GM21381 (cell line): ENCODE results near the gene ARMC12.
"Not testable (repeated sequence)": the region's sequence is repeated elsewhere in the genome, so short reads cannot be mapped to it uniquely, and the experiment has no call there.

Experiments used
- ATAC-seq: cut with Tn5 transposase; IDR thresholded peaks from one replicate; pipeline ENCODE4 v1.9.1; 2021; ENCODE audit warnings: mild to moderate bottlenecking, moderate library complexity; ENCODE audit not compliant: unreplicated experiment

Gene ARMC12

DNA sequence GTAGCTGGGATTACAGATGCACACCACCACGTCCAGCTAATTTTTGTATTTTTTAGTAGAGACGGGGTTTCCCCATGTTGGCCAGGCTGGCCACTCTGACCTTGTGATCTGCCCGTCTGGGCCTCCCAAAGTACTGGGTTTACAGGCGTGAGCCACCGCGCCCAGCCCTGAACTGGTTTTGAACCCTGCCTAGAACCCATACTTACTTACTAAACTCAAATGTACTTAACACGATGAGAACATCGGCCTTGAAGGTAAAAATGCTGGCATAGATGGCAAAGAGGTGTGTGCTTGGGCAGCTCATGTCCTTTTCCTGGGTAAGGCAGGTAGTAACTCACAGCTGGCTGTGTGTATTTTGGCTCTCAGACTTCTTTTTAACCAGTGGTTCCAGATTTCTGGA is 3.2 kb upstream of the ARMC12 start:
- ATAC-seq: no peak

DNA sequence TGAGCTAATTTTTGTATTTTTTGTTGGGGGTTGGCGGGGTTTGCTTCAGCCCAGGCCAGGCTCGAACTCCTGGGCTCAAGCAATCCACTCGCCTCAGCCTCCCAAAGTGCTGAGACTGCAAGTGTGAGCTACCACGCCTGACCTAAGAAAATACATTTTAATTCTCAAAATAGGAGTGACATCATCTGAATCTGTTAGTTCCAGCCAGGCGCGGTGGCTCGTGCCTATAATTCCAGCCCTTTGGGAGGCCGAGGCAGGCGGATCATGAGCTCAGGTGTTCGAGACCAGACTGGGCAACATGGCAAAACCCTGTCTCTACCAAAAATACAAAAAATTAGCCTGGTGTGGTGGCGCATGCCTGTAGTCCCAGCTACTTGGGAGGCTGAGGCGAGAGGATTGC is 2.5 kb upstream of the ARMC12 start:
- ATAC-seq: not testable (repeated sequence)

DNA sequence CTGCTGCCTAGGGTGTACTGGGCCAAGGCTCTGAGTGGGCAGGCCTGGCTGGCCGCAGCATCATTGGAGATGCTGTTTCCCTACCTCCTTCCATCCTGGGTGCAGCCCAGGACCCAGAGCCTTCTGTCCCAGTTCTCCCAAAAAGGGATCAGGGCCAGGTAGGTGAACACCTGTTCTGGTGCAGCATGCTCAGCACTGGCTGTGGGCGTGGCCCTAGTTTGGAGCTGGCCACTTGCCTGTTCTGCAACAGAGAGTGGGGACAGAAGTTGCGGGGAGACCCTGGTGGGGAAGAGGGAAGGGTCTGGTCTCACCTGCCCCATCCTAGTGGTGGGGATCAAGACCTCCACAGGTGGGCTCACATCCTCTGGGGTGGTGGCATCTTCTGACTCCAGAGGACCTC is 1.4 kb upstream of the ARMC12 start:
- no peak for ATAC-seq

DNA sequence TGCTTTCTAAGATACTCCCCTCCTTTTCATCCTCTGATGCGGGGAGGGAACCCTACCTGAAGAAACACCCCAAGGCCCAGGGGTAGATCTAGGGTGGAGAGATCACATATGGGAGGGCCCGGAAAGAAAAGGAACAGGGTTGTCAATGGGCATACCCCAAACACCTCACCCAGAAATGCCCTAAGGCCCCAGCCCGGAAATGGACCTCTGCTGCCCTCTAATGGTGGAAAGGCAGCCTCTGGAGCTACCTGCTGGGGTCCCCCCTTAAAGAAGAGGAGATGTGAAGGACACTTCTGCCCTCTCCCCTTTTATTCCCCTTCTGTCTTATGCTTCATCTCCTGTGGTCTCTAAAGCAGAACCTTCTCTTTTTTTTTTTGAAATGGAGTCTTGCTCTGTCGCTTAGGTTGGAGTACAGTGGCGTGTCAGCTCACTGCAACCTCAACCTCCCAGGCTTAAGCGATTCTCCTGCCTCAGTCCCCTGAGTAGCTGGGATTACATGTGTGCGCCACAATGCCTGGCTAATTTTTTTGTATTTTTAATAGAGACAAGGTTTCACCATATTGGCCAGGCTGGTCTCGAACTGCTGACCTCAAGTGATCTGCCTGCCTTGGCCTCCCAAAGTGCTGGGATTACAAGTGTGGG is 458 bp upstream of the ARMC12 start:
- ATAC-seq: no peak

GRCh38 chr6:35737413-35738211 is 780 bp downstream of the ARMC12 start:
- ATAC-seq: no peak

DNA sequence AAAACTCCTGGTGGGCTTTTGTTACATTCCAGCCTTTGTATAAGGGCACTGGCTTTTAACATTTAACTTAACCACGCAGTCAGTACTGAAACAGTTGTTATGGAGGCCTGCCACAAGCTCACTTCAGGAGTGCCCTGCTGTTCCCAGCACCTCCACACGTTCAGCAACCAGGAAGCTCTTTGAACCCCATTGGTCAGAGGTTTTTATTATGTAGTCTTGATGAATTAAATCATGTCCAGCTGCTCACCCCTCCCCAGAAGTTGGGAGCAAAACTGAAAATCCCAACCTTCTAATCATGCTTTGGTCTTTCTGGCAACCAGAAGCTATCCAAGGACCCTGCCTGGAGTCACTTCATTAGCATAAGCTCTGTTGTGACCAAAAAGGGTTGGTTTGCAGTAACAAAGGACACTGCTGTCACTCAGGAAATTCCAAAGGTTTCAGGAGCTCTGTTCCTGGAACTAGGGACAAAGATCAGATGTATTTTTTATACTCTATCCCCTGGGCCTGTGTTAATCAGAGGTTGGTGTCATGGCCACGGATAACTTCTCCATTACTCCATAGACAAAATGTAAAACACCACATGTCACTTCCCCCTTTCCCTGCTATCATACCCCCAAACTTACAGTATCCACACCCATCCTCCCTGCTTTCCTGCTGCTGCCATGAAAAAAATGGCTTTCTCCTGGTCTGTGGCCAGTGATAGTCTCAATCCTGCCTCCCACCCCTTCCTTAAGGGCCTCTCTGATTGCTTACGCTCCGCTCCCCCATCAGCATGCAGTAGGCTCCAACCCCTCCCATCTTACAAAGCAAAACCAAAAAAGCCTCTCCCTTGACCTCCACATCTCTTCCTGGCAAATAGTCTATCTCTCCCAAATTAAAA is 3.1 kb downstream of the ARMC12 start:
- ATAC-seq: no peak

GRCh38 chr6:35742842-35743241 is 6.0 kb downstream of the ARMC12 start:
- no peak for ATAC-seq

DNA sequence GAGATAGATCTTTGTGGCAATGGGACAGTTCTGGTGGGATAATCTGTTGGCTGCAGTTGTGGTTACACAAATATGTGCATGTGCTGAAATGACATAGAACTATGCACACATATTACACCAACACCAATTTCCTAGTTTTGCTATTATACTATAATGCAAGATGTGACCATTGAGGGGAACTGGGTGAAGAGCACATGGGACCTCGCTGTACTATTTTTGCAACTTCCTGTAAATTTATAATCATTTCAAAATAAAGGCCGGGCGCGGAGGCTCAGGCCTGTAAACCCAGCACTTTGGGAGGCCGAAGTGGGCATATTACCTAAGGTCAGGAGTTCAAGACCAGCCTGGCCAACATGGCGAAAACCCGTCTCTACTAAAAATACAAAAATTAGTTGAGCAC is 8.7 kb downstream of the ARMC12 start:
- no peak for ATAC-seq

GRCh38 chr6:35746516-35746915 is 9.7 kb downstream of the ARMC12 start:
- no peak for ATAC-seq

- no peak for ATAC-seq
Observed at GRCh38 chr6:35747877-35748276, 11.0 kb downstream of the ARMC12 start.

- no peak for ATAC-seq
Observed at GRCh38 chr6:35750557-35750956, 13.7 kb downstream of the ARMC12 start.

- no peak for ATAC-seq
Observed at GRCh38 chr6:35751594-35751993, 14.8 kb downstream of the ARMC12 start.

GRCh38 chr6:35752330-35752729 is 15.5 kb downstream of the ARMC12 start:
- ATAC-seq: no peak

- ATAC-seq: no peak
Observed at GRCh38 chr6:35754452-35755277, 17.8 kb downstream of the ARMC12 start.

DNA sequence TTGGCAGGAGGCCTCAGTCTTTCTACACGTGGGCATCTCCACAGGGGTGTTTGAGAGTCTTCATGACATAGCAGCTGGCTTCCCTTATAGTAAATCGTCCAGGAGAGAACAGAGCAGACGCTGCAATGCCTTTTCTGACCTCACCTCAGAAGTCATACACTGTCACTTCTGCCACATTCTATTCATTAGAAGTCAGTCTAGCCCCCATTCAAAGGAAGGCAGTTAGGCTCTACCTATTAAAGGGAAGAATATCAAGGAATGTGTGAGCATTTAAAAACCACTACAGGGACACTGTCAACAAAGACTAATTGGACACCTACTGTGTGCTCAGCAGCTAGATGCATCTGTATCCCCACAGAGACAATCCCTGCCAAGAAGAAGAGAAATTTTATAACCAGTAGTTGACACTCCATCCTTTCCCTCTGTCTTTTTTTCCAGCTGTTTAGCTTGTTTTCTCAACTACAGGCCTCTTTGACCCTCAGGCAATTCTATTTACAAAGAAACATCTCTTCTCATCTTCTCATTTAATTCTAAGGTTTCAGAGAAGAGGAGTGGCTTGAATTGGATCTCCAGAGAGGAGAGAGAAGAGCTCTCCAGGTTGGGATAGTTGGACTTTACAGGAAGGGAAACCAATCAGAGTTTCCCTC is 18.6 kb downstream of the ARMC12 start:
- no peak for ATAC-seq

DNA sequence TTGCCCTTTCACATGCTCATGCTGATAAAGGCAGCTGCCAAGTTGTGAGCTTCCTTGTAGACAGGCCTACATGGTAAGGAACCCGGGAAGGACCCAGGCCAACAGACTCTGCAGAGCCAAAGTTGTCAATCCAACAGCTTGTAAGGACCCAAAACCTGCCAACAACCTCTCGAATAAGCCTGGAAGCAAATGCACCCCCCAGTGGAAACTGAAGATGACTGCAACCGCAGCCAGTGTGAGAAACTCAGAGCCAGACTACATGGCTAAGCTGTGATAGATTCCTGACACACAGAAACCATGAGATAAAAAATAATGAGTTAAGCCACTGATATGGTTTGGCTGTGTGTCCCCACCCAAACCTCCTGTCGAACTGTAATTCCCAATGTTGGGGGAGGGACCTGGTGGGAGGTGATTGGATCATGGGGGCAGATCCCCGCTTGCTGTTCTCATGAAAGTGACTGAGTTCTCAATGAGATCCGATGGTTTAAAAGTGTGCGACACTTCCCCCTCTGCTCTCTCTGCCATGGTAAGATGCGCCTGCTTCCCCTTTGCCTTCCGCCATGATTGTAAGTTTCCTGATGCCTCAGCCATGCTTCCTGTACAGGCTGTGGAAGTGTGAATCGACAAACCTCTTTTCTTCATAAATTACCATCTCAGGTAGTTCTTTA is 20.8 kb downstream of the ARMC12 start:
- ATAC-seq: no peak

DNA sequence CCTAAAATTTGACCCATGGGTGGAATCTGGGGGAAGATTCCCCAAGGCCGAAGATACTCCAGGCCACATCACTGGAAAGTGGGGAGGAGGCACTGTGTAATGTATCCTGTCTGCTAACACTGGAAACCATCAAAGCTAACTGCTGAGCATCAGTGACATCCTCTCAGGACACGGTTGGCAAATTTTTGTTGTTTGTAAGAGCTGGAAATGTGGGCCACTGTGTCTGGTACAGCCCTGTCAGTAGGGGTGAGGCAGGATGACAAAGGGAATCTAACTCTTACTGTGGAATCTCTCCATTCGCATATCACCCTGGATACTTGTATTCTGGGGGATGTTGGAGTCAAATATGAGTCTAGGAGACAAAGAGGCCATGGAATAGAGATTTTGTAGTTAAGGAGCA is 22.6 kb downstream of the ARMC12 start:
- no peak for ATAC-seq

- ATAC-seq: no peak
Observed at GRCh38 chr6:35765739-35766138, 28.9 kb downstream of the ARMC12 start.

- ATAC-seq: no peak
Observed at GRCh38 chr6:35769211-35769610, 32.4 kb downstream of the ARMC12 start.

GRCh38 chr6:35771343-35771627 is 34.5 kb downstream of the ARMC12 start:
- ATAC-seq: no peak
